ENCODE results near the gene TNFRSF8. TPM values are rescaled to one million over a fixed set of nuclear protein-coding genes. Genes with fewer than 3 reads are reported as not detected.

The TNFRSF8 gene
- total and polyA plus RNA-seq, 9 of the 15 experiments (the other 6 are each of a cell fraction or from before 2014, with no cell fraction given) = 3.5 to 38.4 (median 17.1) TPM

GRCh38 chr1:12071892-12072291, 8.8 kb downstream of the TNFRSF8 start (continued):
- TF ChIP-seq CREB5 (CRISPR knock-in tag; IDR thresholded peaks at IDR 0.05) (no peak), NONO (IDR thresholded peaks at IDR 0.05; ENCODE audit: low read depth in 2 of 2, low read length in 1 of 2) (no peak), PHF20 (IDR thresholded peaks at IDR 0.05; ENCODE audit: partially characterized antibody) (peak; percentile 26), STAT5B (CRISPR knock-in tag; IDR thresholded peaks at IDR 0.05) (no peak), FOXA1 (IDR thresholded peaks at IDR 0.05; ENCODE audit: borderline replicate concordance) (no peak), JUN (IDR thresholded peaks at IDR 0.05; ENCODE audit: borderline replicate concordance, low read depth, low read length) (no peak), JUN (CRISPR knock-in tag; IDR thresholded peaks at IDR 0.05; ENCODE audit: borderline replicate concordance) (no peak), BCOR (IDR thresholded peaks at IDR 0.05) (peak; percentile 94), HDAC1 (IDR thresholded peaks at IDR 0.05) (peak in 1 of 2 experiments; percentile 54; a peak in 2 of 4 replicates), EP400 (IDR thresholded peaks at IDR 0.05) (no peak), RUNX1 (IDR thresholded peaks at IDR 0.05; ENCODE audit: low read depth) (no peak), ZNF76 (CRISPR knock-in tag; IDR thresholded peaks at IDR 0.05; ENCODE audit: borderline replicate concordance) (no peak), FOXK2 (conservative IDR thresholded peaks at IDR 0.05 in 1 of 2, IDR thresholded peaks at IDR 0.05 in 1 of 2; ENCODE audit: low read depth in 2 of 2) (no peak), THAP7 (CRISPR knock-in tag; IDR thresholded peaks at IDR 0.05) (no peak), NR2C1 (IDR thresholded peaks at IDR 0.05) (no peak), NR2C1 (tag; IDR thresholded peaks at IDR 0.05) (no peak), ZNF143 (CRISPR knock-in tag; IDR thresholded peaks at IDR 0.05) (no peak), NR2C2 (CRISPR knock-in tag; IDR thresholded peaks at IDR 0.05) (no peak), NR2C2 (tag; IDR thresholded peaks at IDR 0.05) (no peak), E2F8 (IDR thresholded peaks at IDR 0.05; ENCODE audit: low read depth, partially characterized antibody) (no peak), ZSCAN32 (CRISPR knock-in tag; IDR thresholded peaks at IDR 0.05) (no peak), ZNF518B (CRISPR knock-in tag; IDR thresholded peaks at IDR 0.05) (no peak), BRCA1 (IDR thresholded peaks at IDR 0.05) (no peak), BRCA1 (CRISPR knock-in tag; IDR thresholded peaks at IDR 0.05) (no peak)
